GM19239 (cell line): Measurements from ENCODE around the gene PRKCE.
"Not testable (repeated sequence)": the region's sequence is repeated elsewhere in the genome, so short reads cannot be mapped to it uniquely, and the experiment has no call there.

Experiments
- DNase-seq: peaks from one replicate; pipeline ENCODE4 v3.0.0; 2011; ENCODE audit warnings: low spot score; ENCODE audit not compliant: insufficient read length
- FAIRE-seq: peaks from 2 replicates; lab custom pipeline; 2011; peaks lifted over from hg19 to GRCh38; lab: Jason Lieb, UNC

Gene PRKCE

GRCh38 chr2:45872211-45872610, 220.7 kb downstream of the PRKCE start:
- DNase-seq = no peak
- FAIRE-seq = no peak

DNA sequence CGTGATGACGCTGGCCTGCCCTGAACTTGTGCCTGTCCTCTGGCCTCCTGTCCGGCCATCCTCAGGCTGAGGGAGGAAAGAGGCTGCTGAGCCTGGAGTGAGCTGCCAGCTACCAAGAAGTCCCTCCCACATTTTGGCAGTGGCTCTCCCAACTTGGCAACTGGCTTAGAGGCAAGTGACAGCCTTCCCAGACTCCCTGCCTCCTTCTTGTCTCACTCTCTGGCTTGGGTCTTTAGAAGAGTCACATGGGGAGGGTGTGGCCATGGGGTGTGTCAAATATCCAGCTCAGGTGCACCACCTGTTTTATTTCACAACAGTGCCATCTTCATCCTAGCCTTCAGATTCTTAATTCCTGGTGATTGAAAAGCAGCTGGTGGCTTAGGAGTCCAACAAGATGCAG, 222.9 kb downstream of the PRKCE start:
- no peak for DNase-seq
- no peak for FAIRE-seq

DNA sequence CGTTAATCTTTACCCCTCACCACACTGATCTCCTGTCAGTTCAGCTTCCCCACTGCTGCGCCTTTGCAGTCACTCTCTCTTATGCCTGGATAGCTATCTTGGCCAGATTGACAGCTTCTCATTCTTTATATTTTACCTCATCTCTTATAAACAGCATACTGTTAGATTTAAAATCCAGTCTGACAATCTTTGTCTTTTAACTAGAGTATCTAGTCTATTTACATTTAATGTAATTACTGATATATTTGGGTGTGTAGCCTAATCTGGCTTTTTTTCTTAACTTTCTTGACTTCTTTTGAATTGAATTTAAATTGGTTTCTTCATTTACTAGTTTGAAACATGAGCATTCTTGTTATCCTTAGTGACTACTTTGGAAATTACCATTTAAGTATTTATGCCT, 225.1 kb downstream of the PRKCE start:
- FAIRE-seq (no peak), DNase-seq (no peak)

- no peak for FAIRE-seq
These were observed 227.9 kb downstream of the PRKCE start for GRCh38 chr2:45879406-45879805.

GRCh38 chr2:45879936-45880335, 228.5 kb downstream of the PRKCE start:
- FAIRE-seq = no peak
- DNase-seq = no peak

More at GRCh38 chr2:45879406-45879805, 227.9 kb downstream of the PRKCE start:
- DNase-seq = no peak

DNA sequence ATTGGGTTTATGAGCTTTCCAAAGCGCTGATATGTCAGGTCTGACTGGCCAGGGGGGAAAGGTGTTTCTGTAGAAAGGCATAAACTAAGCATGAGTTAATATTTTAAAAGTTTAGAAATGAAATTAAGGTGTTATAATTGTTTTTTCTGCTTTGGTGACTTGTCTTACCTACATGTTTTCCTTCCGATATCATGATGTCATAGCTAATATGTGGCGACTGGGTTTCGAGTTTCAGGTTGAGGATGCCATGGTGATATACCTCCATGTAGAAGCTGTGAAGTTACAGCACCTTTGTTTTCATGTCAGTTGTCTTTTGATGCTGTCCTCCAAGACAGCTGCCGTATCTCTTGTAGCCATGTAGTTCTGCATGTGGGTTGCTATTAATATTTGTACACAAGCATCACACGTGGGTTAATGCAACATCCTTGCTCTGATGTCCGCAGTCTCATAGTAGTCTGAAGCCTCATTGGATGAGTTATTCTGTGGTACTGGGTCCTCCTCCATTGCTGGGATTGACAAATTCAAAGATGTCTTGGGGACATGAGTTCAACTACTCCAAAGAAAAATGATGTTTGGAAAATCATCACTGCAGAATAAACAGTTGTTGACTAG, 230.6 kb downstream of the PRKCE start:
- DNase-seq = no peak
- no peak for FAIRE-seq

GRCh38 chr2:45882707-45883602, 231.5 kb downstream of the PRKCE start:
- DNase-seq = no peak
- FAIRE-seq = no peak

DNA sequence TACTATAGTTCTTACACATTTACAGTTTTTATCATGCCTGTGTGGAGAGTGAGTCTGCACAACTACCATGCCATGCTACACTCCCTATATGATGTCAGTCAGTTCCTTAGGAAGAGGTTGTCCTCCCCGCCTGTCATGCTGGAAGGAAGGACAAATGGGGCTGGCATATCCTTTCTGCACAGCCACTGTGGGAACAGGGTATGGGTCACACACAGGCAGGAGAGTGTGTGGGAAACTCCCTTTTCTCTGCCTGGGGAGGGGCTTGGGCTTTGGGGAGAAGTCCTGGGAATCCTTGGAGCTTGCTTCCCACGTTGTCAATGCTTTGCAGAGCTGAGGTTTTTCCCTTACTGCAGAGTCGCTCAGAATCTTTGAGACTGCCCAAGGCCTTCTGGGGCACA, 232.1 kb downstream of the PRKCE start:
- FAIRE-seq = no peak
- DNase-seq = no peak

DNA sequence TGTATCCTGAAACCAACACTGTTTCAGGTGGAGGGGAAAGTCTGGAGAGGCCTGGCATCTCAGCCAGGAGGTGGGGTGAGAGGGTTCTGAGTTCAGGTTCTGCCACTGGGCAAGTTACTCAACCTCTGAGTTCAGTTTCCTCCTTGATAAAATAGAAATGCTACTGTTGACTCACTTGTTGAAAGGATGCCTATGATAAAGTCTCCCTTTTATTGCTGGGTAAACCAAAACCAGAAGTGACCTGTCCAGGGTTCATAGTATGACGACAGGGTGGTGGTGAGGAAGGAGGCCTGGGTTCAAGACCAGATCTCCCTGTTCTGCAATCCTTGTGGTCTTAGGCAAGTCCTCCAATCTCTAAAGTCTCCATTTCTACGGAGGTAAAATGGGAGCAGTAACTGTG, 232.7 kb downstream of the PRKCE start:
- FAIRE-seq (no peak), DNase-seq (no peak)

- FAIRE-seq (no peak), DNase-seq (no peak)
These were observed 233.7 kb downstream of the PRKCE start for GRCh38 chr2:45885171-45885621.

DNA sequence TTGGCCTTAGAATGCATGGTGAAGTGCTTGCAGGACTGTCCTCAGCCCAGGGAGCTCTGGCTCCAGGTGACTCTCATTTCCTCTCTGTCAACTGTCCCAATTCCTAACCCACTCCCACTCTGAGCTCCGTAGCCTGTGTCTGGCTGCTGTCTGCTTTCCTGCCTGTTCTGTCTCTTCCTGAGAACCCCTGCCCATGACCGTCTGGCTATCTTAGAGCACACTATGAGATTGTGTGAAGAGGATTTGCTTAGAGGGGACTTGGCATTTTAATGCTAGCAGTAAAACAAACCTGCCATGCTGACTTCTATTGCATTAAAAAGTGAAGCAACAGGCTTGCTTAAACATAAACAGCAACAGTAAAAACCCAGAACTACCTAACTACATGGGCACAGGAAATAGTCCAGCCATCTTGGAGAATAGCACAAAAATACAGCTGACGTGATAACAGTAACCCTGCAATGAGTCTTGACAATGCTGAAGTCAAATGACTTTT, 234.7 kb downstream of the PRKCE start:
- FAIRE-seq (no peak), DNase-seq (no peak)

DNA sequence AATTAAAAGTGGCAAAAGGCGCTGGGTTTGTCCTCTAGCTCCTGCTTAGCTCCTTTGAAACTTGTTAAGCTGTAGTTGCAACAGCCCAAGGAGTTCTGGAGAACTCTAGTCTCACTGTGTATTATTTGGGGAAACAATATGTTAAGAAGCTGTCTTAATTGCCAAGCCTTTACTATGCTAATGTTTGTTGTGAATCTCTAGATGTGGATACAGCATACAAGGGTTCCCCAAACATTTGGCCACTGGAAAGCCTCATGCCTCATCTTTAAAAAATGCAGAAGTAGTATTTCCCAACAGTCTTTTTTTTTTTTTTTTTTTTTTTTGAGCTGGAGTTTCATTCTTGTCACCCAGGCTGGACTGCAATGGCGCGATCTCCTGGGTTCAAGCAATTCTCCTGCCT, 236.7 kb downstream of the PRKCE start:
- no peak for FAIRE-seq
- DNase-seq = no peak

- FAIRE-seq (no peak), DNase-seq (no peak)
These were observed 237.2 kb downstream of the PRKCE start for GRCh38 chr2:45888641-45889040.

DNA sequence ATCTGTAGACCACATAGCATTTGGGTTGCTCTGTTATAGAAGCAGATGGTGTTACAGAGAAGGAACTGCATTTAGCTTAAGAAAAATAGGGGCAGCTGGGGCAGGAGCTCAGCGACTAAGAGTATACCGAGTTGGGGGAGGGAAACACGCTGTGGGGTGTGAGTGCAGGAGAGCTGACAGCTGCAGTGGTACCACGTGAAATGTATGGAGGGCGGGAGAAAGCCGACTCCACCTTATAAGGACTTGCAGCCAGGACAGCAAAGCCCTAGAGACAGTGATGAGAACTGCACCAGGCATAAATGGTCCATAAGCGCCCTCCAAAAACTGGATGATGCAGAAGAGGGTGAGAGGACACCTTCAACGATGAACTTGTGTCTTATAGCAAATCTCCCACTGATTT, 237.6 kb downstream of the PRKCE start:
- peak; percentile 99 for FAIRE-seq

GRCh38 chr2:45889620-45890370, 238.3 kb downstream of the PRKCE start:
- FAIRE-seq (peak; percentile 95), DNase-seq (no peak)

More for the DNA sequence above, 237.6 kb downstream of the PRKCE start:
- peak; percentile 53 for DNase-seq

- FAIRE-seq, DNase-seq: not testable (repeated sequence)
These were observed 238.8 kb downstream of the PRKCE start for GRCh38 chr2:45890371-45890646.

DNA sequence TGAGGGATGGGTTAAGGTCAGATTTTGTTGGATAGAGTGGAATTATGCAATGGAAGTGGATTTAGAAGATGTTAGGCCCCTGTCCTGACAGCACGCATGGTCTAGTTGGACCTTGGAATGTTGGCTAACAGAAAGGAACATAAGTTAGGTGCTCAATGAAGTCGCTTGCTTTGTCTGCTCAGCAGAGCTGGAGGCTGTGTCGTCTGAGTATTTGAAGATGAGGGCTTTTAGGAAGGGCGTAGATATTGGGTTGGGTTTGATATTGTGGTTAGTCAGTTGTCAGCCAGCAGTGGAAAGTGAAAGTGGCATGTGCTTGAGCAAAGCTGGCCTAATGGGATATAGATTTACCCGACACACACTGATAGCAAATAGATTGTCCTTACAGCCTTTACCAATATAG, 239.3 kb downstream of the PRKCE start:
- FAIRE-seq = peak; percentile 87
- DNase-seq = no peak

DNA sequence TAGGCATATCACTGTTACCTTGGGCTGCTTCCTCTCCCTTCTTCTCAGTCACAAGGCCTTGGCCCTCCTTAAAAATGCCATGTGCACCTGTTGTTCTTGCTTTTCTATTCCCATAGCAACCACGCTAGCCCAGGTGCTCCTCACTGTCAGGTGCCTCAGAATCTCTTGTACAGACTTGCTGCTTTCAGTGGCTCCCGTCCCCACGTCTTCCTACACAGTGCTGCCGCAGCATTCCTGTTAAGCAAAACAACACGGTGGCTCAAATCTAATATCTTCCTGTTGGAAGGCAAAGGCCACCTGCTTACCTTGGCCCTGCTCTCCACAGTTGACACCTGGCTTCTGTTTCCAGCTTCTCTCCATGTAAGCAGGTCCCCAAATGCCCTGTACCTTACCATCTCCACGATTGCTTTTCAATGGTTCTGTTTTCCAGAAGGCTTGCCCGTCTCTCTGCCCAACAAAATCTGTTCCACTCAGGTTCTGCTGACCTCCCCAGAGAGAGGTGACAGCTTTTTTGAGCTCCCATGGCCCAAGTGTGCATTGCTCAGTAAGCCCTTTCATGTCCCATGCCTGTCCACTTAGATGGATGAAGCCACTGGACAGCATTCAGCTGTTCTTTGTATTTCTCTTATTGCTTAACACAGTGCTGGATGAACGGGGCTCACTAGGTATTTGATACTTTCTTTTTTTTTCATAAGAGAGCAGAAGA, 240.4 kb downstream of the PRKCE start:
- no peak for FAIRE-seq
- no peak for DNase-seq

GRCh38 chr2:45892425-45892745, 240.9 kb downstream of the PRKCE start:
- FAIRE-seq (no peak), DNase-seq (no peak)

GRCh38 chr2:45892757-45893156, 241.3 kb downstream of the PRKCE start:
- no peak for DNase-seq
- peak; percentile 76 for FAIRE-seq
